K562 (cell line): ENCODE results near the gene TMEM114. TPM values are rescaled to one million over a fixed set of nuclear protein-coding genes. Genes with fewer than 3 reads are reported as not detected.
A peak's percentile ranks its signal among the peaks of the same experiment; 100 is the strongest.

Source experiments
- ATAC-seq: fragments of 200-7000 bp; cut with Tn5 transposase; 3 replicates; pipeline ENCODE4 v1.9.1; 2020; ENCODE audit warnings: moderate library complexity
- BruUV-seq: library from RNA; stranded (reverse); fragments of 400-500 nt; replicated peaks from 2 replicates; lab custom pipeline; 2021; lab: Mats Ljungman, UMichigan
- CTCF ChIA-PET: fragments of 300-600 bp; formaldehyde crosslinking; extraction: SDS; loops from one replicate; lab custom pipeline; 2021; ENCODE audit warnings: low intra/inter-chr PET ratio; lab: Yijun Ruan, JAX
- POLR2A ChIA-PET: fragments of 300-600, 350-650 bp; sonication (Branson Sonifier 250); formaldehyde crosslinking; extraction: SDS; loops from one replicate; lab custom pipeline; 2021; ENCODE audit warnings: antibody characterized with exemption, inconsistent platforms; lab: Yijun Ruan, JAX
- DNase-seq, 4 experiments: peaks; one replicate each; pipeline versions ENCODE4 v3.0.0 to v3.0.0-alpha.2; 2011 to 2018; ENCODE audit warnings: low spot score in 3 of 4, mixed read lengths in 3 of 4; ENCODE audit errors: extremely low read depth in 1 of 4
- FAIRE-seq: peaks from 2 replicates; lab custom pipeline; 2011; peaks lifted over from hg19 to GRCh38; lab: Jason Lieb, UNC
- H2AFZ ChIP-seq: 2 replicates; pipeline ENCODE4 v1.6.0; 2011; ENCODE audit warnings: low read depth, low read length, control low read depth, inconsistent platforms
- H3K27ac ChIP-seq: fragments of 200-600 bp; 3 replicates; pipeline ENCODE4 v1.8.0; 2011; ENCODE audit warnings: low read depth, mild to moderate bottlenecking, control low read depth, inconsistent platforms, low read length, moderate library complexity, mixed read lengths; ENCODE audit errors: extremely low read depth
- H3K27me3 ChIP-seq, 2 experiments: fragments of 300-600 bp in 1 of 2; 2 replicates in 1 of 2; 3 replicates in 1 of 2; pipeline versions ENCODE4 v1.6.0 to v1.8.0; 2011; ENCODE audit warnings: inconsistent platforms in 2 of 2, low read length in 2 of 2, mild to moderate bottlenecking in 1 of 2, mixed read lengths in 1 of 2, moderate library complexity in 1 of 2; ENCODE audit not compliant: control insufficient read depth in 2 of 2, insufficient read depth in 2 of 2
- H3K36me3 ChIP-seq: fragments of 300-600 bp; 3 replicates; pipeline ENCODE4 v1.8.0; 2011; ENCODE audit warnings: mild to moderate bottlenecking, low read length, inconsistent platforms; ENCODE audit not compliant: control insufficient read depth, insufficient read depth
- H3K4me1 ChIP-seq, 2 experiments: fragments of 200-600 bp in 1 of 2; replicated peaks in 1 of 2; 2 replicates in 1 of 2; 3 replicates in 1 of 2; pipeline versions ENCODE4 v1.5.1 to v1.8.0; 2011; ENCODE audit warnings: inconsistent platforms in 2 of 2, low read length in 2 of 2, mild to moderate bottlenecking in 1 of 2, mixed read lengths in 1 of 2, moderate library complexity in 1 of 2; ENCODE audit not compliant: control insufficient read depth in 2 of 2, insufficient read depth in 2 of 2
- H3K4me2 ChIP-seq: 2 replicates; pipeline ENCODE4 v1.6.1; 2011; ENCODE audit warnings: low read length, control low read depth, inconsistent platforms, mixed read lengths; ENCODE audit not compliant: insufficient read depth
- H3K4me3 ChIP-seq: fragments of 200-600 bp; sonication (generic), shearing (Covaris generic); 2 replicates; pipeline ENCODE4 v1.5.1; 2016; ENCODE audit warnings: control low read depth, inconsistent platforms
- H3K79me2 ChIP-seq: fragments of 200-600 bp; 3 replicates; pipeline ENCODE4 v1.8.0; 2011; ENCODE audit warnings: low read length, inconsistent platforms; ENCODE audit not compliant: control insufficient read depth, insufficient read depth
- H3K9ac ChIP-seq, 2 experiments: 2 replicates each; pipeline versions ENCODE4 v1.6.0 to v1.6.1; 2011; ENCODE audit warnings: low read depth in 2 of 2, low read length in 2 of 2, control low read depth in 1 of 2, inconsistent platforms in 1 of 2, mild to moderate bottlenecking in 1 of 2, mixed read lengths in 1 of 2; ENCODE audit not compliant: insufficient read depth in 1 of 2
- H3K9me1 ChIP-seq: one replicate; pipeline ENCODE4 v1.6.0; 2011; ENCODE audit warnings: inconsistent platforms, mild to moderate bottlenecking, low read length, moderate library complexity; ENCODE audit not compliant: control insufficient read depth, insufficient read depth
- H3K9me3 ChIP-seq: replicated peaks from 2 replicates; pipeline ENCODE4 v1.5.1; 2011; ENCODE audit warnings: low read depth, low read length, inconsistent platforms; ENCODE audit not compliant: control insufficient read depth, insufficient read depth
- H4K20me1 ChIP-seq: replicated peaks from 2 replicates; pipeline ENCODE4 v1.6.1; 2011; ENCODE audit warnings: low read length, inconsistent platforms, mixed read lengths; ENCODE audit not compliant: control insufficient read depth, insufficient read depth
- ATF4 ChIP-seq: fragments of 450-650 bp; formaldehyde crosslinking; IDR thresholded peaks from 2 replicates; pipeline ENCODE4 v1.4.0; 2022; ENCODE audit warnings: mild to moderate bottlenecking, moderate library complexity
- DDX20 ChIP-seq: fragments of 450-650 bp; IDR thresholded peaks from 2 replicates; pipeline ENCODE4 v1.6.1; 2016; ENCODE audit warnings: missing genetic modification characterization, low read depth, mild to moderate bottlenecking, missing compliant biosample characterization, moderate library complexity
- DLX4 ChIP-seq: fragments of 250-450 bp; sonication (Bioruptor Pico); IDR thresholded peaks from 2 replicates; pipeline ENCODE4 v1.6.1; 2021; ENCODE audit warnings: mild to moderate bottlenecking
- EHMT2 ChIP-seq: fragments of 450-650 bp; IDR thresholded peaks from 2 replicates; pipeline ENCODE4 v1.6.1; 2018; ENCODE audit warnings: antibody characterized with exemption
- ETV6 ChIP-seq, 3 experiments: fragments of 150-350 bp in 1 of 3; sonication (generic) in 1 of 3; formaldehyde crosslinking in 1 of 3; IDR thresholded peaks; 2 replicates each; pipeline versions ENCODE4 v1.6.1 to v1.8.0; 2014 to 2022; ENCODE audit warnings: borderline replicate concordance in 2 of 3, low read depth in 2 of 3, antibody characterized with exemption in 1 of 3, low read length in 1 of 3, mild to moderate bottlenecking in 1 of 3, missing genetic modification reagents in 1 of 3
- HMG20B ChIP-seq: fragments of 250-450 bp; sonication (Bioruptor Pico); IDR thresholded peaks from 2 replicates; pipeline ENCODE4 v1.5.0; 2021; ENCODE audit warnings: mild to moderate bottlenecking
- L3MBTL2 ChIP-seq: fragments of 450-650 bp; IDR thresholded peaks from 2 replicates; pipeline ENCODE4 v1.6.1; 2016; ENCODE audit warnings: mild to moderate bottlenecking, moderate library complexity
- POLR2B ChIP-seq: fragments of 450-650 bp; IDR thresholded peaks from 2 replicates; pipeline ENCODE4 v1.6.1; 2018; ENCODE audit warnings: low read depth; ENCODE audit not compliant: partially characterized antibody
- SP1 ChIP-seq: sonication (generic); formaldehyde crosslinking; IDR thresholded peaks from 2 replicates; pipeline ENCODE4 v1.8.1; 2022; ENCODE audit warnings: mild to moderate bottlenecking, missing genetic modification reagents
- WGBS: fragments of 100-300 bp; shearing (Covaris generic); methylation state at CpG from one replicate; pipeline ENCODE4 v1.1.6; 2016; ENCODE audit warnings: low coverage, mixed read lengths; ENCODE audit not compliant: insufficient coverage; ENCODE audit errors: missing lambda C conversion rate; 5-methylcytosine and 5-hydroxymethylcytosine counted together
- in situ Hi-C: fragments of 300-500 bp; cut with MboI; formaldehyde crosslinking; loops from 4 replicates; pipeline ENCODE4 v1.15.0; 2018; ENCODE audit warnings: inconsistent platforms, mixed read lengths
- intact Hi-C: fragments of 100-400 bp; cut with micrococcal nuclease; formaldehyde crosslinking; loops from 2 replicates; pipeline ENCODE4 v1.14.2; 2022
- polyA plus RNA-seq, 8 experiments: library from polyadenylated mRNA; depleted of rRNA in 4 of 8; stranded (reverse) in 5 of 8; unstranded in 3 of 8; fragments of >200 nt; fragmentation: Nextera tagmentation in 2 of 8; fragmentation: Illumina TruSeq in 1 of 8; extraction: Ambion mirVana in 2 of 8; extraction: Trizol in 1 of 8; gene quantifications; 2 replicates each; pipeline versions ENCODE4 v1.2.1 to v1.2.3, GENCODE V29; 2011 to 2014; ENCODE audit warnings: inconsistent platforms in 1 of 8, missing spikeins in 1 of 8
- total RNA-seq, 7 experiments: library from RNA; depleted of rRNA in 6 of 7; stranded (reverse); fragments of >200 nt in 6 of 7; fragmentation: Illumina TruSeq in 2 of 7; extraction: Trizol in 2 of 7; gene quantifications; 2 replicates each; pipeline versions ENCODE4 v1.2.1 to v1.2.3, GENCODE V29; 2011 to 2021; ENCODE audit warnings: low replicate concordance in 1 of 7

Gene TMEM114
- total and polyA plus RNA-seq, 9 of the 15 experiments (the other 6 are each of a cell fraction or from before 2014, with no cell fraction given) = not detected

- ChIA-PET POLR2A (no interaction called here), CTCF (interaction anchor here (0.6 to 3.4 kb wide), 2 partner anchors 63 to 87 kb away, joined by 4 to 27 read pairs; no protein-coding TSS in a partner anchor)
- H3K4me1 ChIP-seq = peaks cover 0 to 8% of the 10 kb centered on the region in 2 experiments; a peak in 2 of 5 replicates
- in situ Hi-C loops (loop anchor here (25.0 kb wide), 1 partner anchor 1590 kb away; no protein-coding TSS in a partner anchor), intact Hi-C loops (loop anchor here (5.0 kb wide), 1 partner anchor 310 kb away; the partner anchor contains the start of gene LITAFD)
- H3K9me3 ChIP-seq = no peaks in the 10 kb centered on the region
- H4K20me1 ChIP-seq = 0 out of 2 replicates have a peak, but pooled peaks cover 5% of the 10 kb centered on the region
- no peaks in the 10 kb centered on the region for H3K36me3 ChIP-seq
- no TSS peak for BruUV-seq
- 3% methylated on average over 11 of the region's 11 CpGs for WGBS
- peaks cover 12 to 36% of the 10 kb centered on the region in 2 experiments; a peak in 4 of 5 replicates for H3K27me3 ChIP-seq
- H3K9ac ChIP-seq = no peak overlapping the region
- H3K79me2 ChIP-seq = no peaks in the 10 kb centered on the region
- no peak for FAIRE-seq
- no peak overlapping the region for H2AFZ ChIP-seq
- H3K4me3 ChIP-seq = no peak overlapping the region
- no peak for DNase-seq
- no peak for ATAC-seq
- TF ChIP-seq ATF4 (CRISPR knock-in tag) = no peak
- TF ChIP-seq EHMT2 = no peak
- no peak for TF ChIP-seq SP1
- no peak for TF ChIP-seq DLX4 (CRISPR knock-in tag)
- no peak for TF ChIP-seq DDX20 (tag)
- no peak for TF ChIP-seq HMG20B (CRISPR knock-in tag)
- TF ChIP-seq ETV6 (IDR thresholded peaks at IDR 0.05; ENCODE audit: borderline replicate concordance in 1 of 2, low read depth in 2 of 2, low read length in 1 of 2) = no peak
- TF ChIP-seq ETV6 (CRISPR knock-in tag; IDR thresholded peaks at IDR 0.05; ENCODE audit: borderline replicate concordance) = no peak
- TF ChIP-seq POLR2B = no peak
- no peak for TF ChIP-seq L3MBTL2
- H3K4me2 ChIP-seq = peak overlapping the region; percentile 69; the same call in 1 of the 2 replicates
- no peak overlapping the region for H3K27ac ChIP-seq
- H3K9me1 ChIP-seq = no peaks in the 10 kb centered on the region
Measured at GRCh38 chr16:8572063-8572918, 18.0 kb downstream of the TMEM114 start.
